DMS 273 (cell line): ENCODE measurements around the gene SPDYE17.
"Not testable (repeated sequence)": the region's sequence is repeated elsewhere in the genome, so short reads cannot be mapped to it uniquely, and the experiment has no call there.

ENCODE experiments used
- DNase-seq: peaks from one replicate; lab custom pipeline; 2025; ENCODE audit not compliant: unreplicated experiment; lab: John Stamatoyannopoulos, UW

SPDYE17 gene

DNA sequence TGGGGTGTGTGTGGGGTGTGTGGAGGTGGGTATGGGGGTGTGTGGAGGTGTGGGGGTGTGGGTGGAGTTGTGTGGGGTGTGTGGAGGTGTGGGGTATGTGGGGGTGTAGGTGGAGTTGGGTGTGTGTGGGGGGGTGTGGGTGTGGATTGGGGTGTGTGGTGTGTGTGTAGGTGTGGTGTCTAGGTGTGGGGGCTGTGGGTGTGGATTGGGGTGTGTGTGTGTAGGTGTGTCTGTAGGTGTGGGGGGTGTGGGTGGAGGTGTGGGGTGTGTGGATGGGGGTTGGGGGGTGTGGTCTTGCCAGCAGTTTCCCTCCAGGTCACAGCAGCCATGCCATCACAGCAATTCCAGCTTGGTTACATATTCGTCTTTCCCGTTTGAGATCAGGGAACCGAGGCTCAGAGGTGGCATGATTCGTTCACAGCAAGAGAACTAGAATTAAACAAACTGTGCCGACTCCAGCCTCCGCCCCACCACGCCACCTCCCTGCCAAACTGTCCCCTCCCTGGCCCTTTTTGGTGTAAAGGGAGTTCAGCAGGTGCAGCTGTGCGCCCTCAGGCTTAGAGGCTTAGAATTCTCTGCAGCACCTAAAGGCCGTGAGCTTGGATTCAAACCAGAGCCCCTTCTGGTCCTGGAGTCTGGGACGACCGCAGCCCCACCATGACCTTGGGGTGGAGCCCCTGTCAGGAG is 33.3 kb downstream of the SPDYE17 start:
- peak; percentile 19 for DNase-seq

DNA sequence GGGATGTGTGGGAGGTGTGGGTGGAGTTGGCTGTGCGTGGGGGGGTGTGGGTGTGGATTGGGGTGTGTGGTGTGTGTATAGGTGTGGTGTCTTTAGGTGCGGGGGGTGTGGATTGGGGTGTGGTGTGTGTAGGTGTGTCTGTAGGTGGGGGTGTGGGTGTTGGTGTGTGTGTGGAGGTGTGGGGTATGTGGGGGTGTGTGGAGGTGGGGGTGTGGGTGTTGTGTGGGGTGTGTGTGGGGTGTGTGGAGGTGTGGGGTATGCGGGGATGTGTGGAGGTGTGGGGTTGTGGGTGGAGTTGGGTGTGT is 33.9 kb downstream of the SPDYE17 start:
- DNase-seq, result no peak

DNA sequence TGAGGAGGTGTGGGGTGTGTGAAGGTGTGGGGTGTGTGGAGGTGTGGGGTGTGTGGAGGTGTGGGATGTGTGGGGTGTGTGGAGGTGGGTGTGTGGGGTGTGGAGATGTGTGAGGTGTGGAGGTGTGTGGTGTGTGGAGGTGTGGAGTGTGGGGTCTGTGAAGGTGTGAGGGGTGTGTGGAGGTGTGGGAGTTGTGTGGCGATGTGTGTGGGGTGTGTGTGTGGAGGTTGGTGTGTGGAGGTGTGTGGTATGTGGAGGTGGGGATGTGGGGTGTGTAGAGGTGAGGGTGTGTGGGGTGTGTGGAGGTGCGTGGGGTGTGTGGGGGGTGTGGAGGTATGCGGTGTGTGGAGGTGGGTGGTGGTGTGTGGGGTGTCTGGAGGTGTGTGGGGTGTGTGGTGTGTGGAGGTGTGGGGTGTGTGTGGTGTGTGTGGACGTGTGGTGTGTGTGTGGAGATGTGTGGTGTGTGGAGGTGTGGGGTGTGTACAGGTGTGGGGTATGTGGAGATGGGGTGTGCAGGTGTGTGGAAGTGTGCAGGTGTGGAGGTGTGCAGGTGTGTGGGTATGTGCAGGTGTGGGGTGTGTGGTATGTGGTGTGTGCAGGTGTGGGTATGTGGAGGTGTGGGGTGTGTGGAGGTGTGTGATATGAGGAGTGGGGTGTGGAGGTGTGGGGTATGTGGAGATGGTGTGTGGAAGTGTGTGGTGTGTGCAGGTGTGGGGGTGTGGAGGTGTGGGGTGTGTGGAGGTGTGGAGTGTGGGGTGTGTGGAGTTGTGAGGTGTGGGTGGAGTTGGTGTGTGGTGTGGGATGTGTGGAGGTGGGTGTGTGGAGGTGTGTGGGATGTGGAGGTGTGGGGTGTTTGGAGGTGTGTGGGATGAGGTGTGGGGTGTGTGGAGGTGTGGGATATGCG is 34.5 kb downstream of the SPDYE17 start:
- DNase-seq, result no peak

DNA sequence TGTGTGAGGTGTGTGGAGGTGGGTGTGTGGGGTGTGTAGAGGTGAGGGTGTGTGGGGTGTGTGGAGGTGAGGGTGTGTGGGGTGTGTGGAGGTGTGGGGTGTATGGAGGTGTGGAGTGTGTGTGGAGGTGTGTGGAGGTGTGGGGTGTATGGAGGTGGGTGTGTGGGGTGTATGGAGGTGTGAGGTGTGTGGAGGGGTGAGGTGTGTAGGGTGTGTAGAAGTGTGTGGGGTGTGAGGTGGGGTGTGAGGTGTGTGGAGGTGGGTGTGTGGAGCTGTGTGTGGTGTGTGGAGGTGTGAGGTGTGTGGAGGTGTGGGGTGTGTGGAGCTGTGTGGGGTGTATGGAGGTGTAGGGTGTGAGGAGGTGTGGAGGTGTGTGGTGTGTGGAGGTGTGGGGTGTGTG is 35.2 kb downstream of the SPDYE17 start:
- DNase-seq, result not testable (repeated sequence)

DNA sequence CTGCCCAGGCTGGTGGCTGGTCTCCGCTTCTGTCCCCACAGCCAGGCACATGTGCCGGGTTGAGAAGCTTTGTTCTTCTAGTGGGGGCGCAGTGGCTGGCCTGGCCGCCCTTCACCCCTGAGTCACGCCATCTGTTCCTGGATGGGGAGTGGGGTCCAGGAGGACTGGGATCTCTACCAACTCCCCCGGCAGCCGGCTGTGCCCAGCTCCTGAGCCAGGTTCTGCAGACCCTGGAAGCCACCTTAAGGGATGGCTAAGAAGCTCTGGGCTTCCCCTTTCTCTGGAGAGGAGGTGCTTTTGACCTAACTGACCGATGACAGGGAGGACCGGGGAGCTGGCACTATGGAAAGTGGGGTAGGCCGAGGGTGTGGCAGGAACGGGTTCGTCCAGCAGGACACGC is 37.9 kb downstream of the SPDYE17 start:
- not testable (repeated sequence) for DNase-seq

DNA sequence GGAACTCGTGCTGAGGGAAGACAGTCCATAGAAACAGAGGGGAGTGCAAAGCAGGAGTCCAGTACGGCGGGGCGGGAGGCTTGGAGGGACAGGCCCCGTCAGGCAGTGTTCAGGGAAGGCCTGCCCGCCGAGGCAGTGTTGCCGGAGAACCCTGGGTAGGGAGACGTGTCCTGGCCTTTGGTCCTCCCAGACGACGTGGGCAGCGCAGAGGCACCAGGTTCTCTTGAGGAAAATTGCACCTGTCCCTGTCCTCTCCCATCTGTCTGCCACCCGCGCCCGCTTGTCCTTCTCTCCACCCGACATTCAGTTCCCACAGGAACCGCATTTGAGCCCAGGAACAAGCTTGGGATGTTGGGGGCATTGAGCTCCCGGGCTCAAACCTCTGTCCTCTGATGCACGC is 38.3 kb downstream of the SPDYE17 start:
- not testable (repeated sequence) for DNase-seq

DNA sequence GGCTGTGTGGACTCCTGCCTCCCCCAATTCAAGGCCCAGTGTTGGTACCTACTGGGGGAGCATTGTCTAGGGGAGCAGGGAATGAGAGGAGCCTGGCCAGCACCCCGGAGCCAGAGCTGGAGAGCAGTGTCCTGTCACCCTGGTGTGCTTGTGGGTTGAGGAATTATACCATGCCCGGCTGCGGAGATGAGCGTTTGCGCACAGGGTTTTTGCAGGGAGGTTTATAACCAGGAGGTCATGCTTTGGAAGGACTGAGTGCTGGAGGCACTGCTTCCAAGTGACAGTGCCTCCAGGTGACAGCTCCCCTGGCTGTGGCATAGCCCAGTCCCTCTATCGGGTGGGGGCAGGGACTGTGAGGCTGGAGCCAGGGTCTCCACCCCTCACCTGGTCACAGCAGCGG is 39.3 kb downstream of the SPDYE17 start:
- DNase-seq, result not testable (repeated sequence)

DNA sequence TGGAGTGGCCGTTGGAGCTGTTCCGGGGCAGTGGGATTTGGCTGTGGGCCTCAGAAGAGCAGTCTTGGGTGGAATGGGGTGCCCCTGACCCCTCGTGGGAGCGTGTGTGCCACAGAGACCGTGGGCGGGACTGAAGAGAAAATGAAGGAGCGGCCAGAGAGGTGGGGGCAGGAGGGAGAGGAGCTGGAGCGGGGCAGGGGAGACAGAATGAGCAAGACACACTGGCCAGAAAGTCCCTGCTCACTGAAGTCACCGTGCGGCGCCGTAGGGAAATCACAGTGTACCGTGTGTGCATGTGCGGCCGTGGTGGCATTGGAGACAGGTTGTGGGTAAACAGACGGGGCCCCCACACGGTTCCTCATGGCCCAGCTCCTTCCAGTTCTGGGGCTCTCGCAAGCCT is 40.0 kb downstream of the SPDYE17 start:
- not testable (repeated sequence) for DNase-seq

DNA sequence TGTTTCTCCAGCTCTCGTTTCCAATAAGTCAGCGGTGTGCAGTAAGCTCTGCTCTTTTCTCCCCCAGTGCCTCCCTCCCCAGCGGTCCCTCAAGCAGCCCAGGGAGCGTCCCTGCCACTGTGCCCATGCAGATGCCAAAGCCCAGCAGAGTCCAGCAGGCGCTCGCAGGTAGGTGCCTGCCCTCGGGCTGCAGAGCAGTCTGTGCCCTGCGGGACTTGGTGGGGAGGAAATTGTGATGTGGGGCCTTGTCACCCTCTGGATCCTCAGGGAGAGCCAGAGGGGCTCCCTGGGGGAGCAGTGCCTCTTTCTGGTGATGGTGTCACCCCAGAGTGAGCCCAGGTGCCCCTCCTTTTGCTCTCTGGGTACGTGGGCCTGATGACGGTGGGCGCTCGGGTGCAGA is 42.0 kb downstream of the SPDYE17 start:
- DNase-seq, result not testable (repeated sequence)

DNA sequence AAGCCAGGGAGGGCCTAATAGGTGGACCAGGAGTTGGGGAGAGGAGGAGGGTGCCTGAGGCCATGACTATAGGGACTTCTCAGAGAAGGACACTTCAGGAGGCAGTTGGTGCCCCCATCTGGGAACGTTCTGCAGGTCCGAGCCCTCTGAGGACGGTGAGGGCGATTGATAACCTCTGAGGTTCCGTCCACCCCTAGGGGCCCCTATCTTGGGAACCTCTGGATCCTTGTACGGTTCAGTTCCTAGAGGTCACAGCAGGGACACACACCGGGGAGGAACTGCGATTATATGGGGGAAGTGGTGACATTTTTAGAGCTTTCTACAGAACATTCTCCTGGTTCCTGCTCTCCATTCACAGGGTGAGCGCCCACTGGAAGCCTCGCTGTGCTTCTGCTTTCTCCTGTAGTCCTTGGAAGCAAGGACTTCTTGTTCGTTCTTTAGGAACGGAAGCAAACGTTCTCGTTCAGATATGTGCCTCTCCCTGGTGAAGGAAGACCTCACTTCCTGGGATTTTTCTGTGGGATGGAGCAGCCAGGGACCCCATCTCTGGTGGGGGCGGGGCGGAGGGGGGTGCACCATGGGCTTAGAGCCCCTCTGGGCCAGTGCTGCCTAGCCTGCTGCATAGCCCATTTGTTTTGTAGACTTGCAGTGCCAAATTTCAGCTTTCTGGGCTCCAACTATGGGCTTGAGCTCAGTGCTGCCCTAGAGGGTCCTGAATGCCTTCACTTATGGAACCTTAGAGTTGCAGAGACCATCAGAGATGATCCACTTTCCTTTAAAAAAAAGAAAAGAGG is 46.0 kb downstream of the SPDYE17 start:
- DNase-seq, result not testable (repeated sequence)

DNA sequence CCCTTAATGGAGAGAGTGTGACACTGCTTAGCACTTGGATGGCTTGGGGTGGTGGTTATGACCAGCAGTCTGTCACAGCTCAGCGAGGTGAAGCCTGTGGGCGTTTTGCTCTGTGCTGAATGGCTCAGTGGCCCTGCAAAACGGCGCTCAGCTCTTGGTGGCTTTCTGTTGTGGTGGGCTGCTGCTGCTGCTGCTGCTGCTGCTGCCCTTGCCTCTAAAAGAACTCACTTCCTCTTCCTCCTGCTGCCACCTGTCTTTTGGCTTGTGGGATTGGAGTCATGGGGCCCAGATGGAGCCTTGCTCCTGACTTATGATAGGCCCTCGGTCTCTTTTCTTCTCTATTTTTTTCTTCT is 47.4 kb downstream of the SPDYE17 start:
- DNase-seq, result not testable (repeated sequence)

DNA sequence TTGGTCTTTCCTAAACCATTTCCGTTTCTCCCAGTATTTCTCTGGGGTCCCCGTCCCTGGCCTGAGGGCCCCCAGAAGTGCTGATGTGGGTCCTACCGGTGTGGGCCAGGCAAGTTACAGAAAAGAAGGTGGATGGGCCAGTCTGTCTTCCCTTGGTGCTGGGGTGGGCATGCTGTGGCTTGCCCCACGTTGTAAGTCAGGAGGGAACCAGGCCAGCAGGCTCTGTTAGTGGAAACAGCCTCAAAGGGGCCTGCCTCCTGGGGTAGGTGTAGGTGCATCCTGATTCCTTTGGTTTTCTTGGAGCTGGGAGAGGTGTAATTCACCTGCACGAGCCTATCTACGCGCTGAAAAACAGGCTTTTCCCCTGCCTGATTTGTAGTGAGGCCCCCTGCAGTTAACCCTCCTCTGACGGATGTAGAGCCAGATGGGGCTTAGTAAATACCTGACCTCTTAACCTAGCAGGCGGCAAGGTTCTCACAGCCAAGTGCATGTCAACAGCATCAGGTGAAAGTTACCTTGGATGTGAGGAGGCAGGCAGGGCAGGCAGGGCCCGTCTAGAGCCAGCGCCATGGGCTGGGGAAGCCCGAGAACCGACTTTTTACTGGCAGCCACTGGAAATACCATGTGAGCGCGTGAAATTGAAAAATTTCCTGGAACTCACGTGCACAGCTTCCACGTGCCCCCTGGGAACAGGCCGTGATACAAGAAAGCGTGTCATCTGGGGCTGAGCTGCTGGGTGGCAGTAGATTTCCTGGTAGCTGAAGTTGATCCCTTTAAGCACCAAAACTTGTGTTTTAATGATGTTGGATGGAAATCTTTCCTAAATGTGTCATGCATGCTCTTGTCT is 48.0 kb downstream of the SPDYE17 start:
- not testable (repeated sequence) for DNase-seq

DNA sequence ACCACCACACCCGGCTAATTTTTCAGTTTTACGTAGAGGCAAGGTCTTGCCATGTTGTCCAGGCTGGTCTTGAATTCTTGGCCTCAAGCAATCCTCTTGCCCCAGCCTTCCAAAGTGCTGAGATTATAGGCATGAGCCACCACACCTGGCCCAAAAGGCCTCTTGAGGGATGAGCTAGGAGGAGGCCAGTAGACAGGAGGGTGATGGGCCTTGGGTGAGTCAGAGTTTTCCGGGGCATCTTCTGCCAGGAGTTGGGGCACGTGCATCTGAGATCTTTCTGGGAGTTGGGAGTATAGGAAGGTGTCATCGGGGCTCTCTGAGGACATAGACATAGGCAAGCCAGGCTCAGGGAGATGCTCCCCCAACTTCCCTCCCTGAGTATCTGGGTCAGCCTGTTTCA is 48.8 kb downstream of the SPDYE17 start:
- DNase-seq, result not testable (repeated sequence)

DNA sequence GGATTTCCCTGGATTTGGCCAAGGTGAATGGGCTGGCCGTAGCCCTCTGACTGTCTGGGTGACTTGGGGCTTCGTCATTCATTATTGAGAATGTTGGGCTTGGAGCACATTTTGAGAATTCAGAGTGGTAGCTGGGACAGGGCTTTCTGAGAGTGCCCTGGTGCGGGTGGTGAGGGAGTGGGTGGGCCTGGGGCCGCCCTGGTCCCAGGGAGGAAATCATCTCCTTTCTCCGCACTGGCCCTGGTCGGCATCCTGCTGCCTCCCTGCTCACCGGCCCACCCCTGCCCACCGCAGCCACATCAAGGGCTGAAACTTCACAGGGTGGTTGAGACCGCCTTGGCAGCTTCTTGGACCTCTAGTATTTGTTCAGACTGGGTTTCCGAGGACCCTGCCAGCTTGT is 49.7 kb downstream of the SPDYE17 start:
- not testable (repeated sequence) for DNase-seq

DNA sequence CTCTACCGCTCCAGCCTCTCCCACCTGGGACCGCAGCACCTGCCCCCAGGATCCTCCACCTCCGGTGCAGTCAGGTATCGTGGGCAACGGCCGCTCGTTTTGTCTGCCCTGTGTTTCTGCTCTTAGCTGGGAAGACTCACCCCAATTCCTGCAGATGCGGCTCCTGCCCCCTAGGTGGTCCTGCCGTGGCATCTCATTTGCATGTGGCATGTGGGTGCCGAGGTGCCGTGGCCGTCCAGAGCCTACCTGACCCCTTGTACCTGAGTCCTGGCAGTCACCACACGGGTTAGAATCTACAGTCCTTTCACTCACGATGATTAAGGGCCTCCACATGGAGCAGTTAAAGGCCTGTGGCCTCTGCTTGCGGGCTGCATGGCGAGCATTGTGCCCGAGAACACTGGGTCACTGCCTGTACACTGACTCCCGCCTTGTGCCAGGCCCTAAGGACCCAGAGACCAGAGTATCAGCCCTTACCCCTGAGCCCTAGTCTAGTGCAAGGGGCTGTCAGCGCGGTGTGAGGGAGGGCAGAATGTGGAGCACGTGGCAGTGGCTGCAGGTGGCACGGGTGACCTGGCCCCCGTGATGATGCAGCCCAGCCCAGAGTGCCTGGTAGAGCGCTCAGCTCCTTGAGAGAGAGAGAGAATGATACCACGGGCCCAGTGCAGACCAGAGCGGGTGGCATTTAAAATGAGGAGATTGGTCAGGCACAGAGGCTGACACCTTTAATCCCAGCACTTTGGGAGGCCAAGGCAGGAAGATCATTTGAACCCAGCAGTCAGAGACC is 50.8 kb downstream of the SPDYE17 start:
- not testable (repeated sequence) for DNase-seq

DNA sequence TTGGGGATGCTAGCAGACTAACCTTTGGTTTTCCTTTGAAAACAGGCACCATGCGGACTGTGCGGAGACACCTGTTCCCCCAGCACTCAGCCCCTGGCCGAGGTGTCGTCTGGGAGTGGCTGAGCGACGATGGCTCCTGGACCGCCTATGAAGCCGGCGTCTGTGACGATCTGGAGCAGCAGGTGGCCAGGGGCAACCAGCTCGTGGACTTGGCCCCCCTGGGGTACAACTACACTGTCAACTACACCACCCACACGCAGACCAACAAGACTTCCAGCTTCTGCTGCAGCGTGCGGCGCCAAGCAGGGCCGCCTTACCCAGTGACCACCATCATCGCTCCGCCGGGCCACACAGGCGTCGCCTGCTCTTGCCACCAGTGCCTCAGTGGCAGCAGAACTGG is 51.6 kb downstream of the SPDYE17 start:
- DNase-seq, result not testable (repeated sequence)

DNA sequence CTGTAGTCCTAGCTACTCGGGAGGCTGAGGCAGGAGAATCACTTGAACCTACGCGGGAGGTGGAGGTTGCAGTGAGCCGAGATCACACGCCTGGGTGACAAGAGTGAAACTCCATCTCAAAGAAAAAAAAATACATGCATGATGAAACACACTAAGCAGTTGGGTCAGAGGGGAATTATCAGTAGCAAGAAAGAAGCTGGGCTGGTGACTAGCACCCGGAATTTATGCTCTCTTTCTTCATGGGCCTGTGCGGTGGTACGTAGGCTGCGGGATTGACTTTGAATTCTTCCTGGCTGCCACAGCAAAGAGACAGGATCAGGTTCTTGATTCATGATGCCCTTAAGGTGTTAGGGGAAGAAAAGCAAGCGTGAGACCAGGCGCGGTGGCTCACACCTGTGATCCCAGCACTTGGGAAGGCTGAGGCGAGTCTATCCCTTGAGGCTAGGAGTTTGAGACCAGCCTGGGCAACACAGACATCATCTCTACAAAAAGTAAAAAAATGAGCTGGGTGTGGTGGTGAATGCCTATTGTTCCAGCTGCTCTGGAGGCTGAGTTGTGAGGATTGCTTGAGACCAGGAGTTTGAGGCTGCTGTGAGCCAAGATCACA is 54.3 kb downstream of the SPDYE17 start:
- DNase-seq, result not testable (repeated sequence)

DNA sequence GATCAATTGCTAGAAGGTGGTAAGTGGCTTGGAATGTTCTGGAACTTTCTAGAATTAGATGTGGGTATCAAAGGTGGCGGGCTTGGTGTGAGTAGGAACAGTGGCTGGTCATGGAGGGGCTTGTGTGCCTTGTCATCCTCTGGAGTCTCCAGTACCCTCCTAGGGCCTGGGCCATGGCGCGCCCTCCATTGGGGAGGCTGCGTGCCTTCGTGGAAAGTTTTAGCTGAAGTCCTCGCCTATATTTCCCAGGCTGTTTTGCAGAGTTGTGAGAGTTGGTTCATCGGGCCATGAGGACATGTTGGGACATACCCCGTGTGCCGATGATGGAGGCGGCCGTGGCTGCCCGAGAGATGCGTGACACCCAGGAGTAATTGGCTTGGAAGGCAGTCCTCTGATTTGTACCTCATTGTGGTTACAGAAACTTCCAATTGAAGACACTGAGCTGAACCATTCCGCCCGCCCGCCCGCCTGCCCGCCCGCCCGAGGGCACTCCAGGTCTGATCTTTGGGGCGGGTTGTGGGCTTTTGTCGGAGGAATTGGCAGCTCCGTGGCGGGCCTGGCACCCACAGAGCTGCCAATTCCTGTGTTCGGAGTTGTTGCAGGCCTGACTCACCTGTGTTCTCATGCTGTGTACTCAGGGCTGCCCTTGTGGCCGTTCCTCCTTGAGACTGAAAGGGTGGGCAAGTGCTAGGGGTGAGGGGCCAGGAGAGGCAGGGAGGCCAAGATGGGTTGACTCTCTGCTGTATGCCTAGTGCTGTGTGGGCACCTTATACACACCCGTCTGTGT is 57.2 kb downstream of the SPDYE17 start:
- DNase-seq, result not testable (repeated sequence)

DNA sequence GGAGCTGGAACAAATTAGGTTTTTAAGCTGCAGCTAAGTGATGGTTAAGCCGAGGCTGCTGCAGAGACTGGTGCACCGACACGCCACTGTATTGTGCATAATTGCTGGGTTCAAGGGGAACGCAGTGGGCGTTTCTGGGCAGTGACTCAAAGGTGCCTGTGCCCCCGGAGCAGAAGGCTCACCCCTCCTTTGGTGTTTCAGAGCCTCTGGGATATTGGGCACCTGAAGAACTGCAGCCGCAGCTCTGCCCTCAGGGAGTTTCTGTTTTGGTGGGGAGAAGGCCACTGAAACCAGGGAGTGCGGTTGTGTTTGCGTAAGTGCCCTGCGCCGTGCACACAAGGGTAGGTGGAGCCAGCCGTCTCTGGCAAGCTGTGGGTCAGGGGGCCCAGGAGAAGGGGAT is 57.8 kb downstream of the SPDYE17 start:
- not testable (repeated sequence) for DNase-seq
